ENCODE measurements around the gene SH3RF3.

GRCh38 chr2:109269706-109270504, 140.9 kb downstream of the SH3RF3 start:
- TF ChIP-seq, protein P1, sequence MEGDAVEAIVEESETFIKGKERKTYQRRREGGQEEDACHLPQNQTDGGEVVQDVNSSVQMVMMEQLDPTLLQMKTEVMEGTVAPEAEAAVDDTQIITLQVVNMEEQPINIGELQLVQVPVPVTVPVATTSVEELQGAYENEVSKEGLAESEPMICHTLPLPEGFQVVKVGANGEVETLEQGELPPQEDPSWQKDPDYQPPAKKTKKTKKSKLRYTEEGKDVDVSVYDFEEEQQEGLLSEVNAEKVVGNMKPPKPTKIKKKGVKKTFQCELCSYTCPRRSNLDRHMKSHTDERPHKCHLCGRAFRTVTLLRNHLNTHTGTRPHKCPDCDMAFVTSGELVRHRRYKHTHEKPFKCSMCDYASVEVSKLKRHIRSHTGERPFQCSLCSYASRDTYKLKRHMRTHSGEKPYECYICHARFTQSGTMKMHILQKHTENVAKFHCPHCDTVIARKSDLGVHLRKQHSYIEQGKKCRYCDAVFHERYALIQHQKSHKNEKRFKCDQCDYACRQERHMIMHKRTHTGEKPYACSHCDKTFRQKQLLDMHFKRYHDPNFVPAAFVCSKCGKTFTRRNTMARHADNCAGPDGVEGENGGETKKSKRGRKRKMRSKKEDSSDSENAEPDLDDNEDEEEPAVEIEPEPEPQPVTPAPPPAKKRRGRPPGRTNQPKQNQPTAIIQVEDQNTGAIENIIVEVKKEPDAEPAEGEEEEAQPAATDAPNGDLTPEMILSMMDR (IDR thresholded peaks at IDR 0.05) = no peak
- no peak for TF ChIP-seq POLR2A (IDR thresholded peaks at IDR 0.05)

Measured in breast epithelium (tissue), 3 donors.